Glutamatergic neuron (in vitro differentiated cells): ENCODE data around the gene PLXNA2. TPM values are rescaled to one million over a fixed set of nuclear protein-coding genes. Genes with fewer than 3 reads are reported as not detected.

Experiments
- DNase-seq: peaks from one replicate; pipeline ENCODE4 v3.0.0; 2022
- H3K27ac Mint-ChIP-seq: one replicate; pipeline ENCODE4 v1.8.0; 2020; ENCODE audit warnings: mild to moderate bottlenecking, mixed read lengths, inconsistent platforms; ENCODE audit not compliant: unreplicated experiment
- H3K27me3 Mint-ChIP-seq: one replicate; pipeline ENCODE4 v1.8.0; 2020; ENCODE audit warnings: mild to moderate bottlenecking, moderate library complexity, mixed read lengths, inconsistent platforms; ENCODE audit not compliant: unreplicated experiment
- H3K36me3 Mint-ChIP-seq: one replicate; pipeline ENCODE4 v1.8.0; 2020; ENCODE audit warnings: mild to moderate bottlenecking, mixed read lengths, inconsistent platforms; ENCODE audit not compliant: unreplicated experiment
- H3K4me1 Mint-ChIP-seq: one replicate; pipeline ENCODE4 v1.8.0; 2020; ENCODE audit warnings: mild to moderate bottlenecking, low read depth, mixed read lengths, inconsistent platforms; ENCODE audit not compliant: unreplicated experiment
- H3K4me3 Mint-ChIP-seq: one replicate; pipeline ENCODE4 v1.8.0; 2020; ENCODE audit warnings: mild to moderate bottlenecking, mixed read lengths, inconsistent platforms; ENCODE audit not compliant: unreplicated experiment
- H3K9me3 Mint-ChIP-seq: one replicate; pipeline ENCODE4 v1.8.0; 2020; ENCODE audit warnings: mild to moderate bottlenecking, moderate library complexity, mixed read lengths, inconsistent platforms; ENCODE audit not compliant: unreplicated experiment
- CTCF ChIP-seq: fragments of 200-600 bp; sonication (generic); IDR thresholded peaks from one replicate; pipeline ENCODE4 v1.5.0; 2021; ENCODE audit not compliant: partially characterized antibody, unreplicated experiment
- total RNA-seq: library from RNA; stranded (reverse); fragmentation: NEBNext Ultra II Directional; extraction: Animal tissue kit (Norgen Biotek cat#: 25700); gene quantifications from one replicate; pipeline ENCODE4 v1.2.1, GENCODE V29; 2021; ENCODE audit not compliant: unreplicated experiment

The PLXNA2 gene
- total RNA-seq, 1 donor from 2014 or later = 66.0 TPM

GRCh38 chr1:208169081-208169879 lies 74.9 kb downstream of the PLXNA2 start:
- H3K9me3 Mint-ChIP-seq = peaks cover 5% of the 10 kb centered on the region
- peak overlapping the region; percentile 20 for H3K27ac Mint-ChIP-seq
- H3K4me3 Mint-ChIP-seq = peak overlapping the region; percentile 27
- no peak for TF ChIP-seq CTCF
- peaks cover 59% of the 10 kb centered on the region for H3K4me1 Mint-ChIP-seq
- H3K27me3 Mint-ChIP-seq = peaks cover 4% of the 10 kb centered on the region
- no peak for DNase-seq
- no peaks in the 10 kb centered on the region for H3K36me3 Mint-ChIP-seq

GRCh38 chr1:208167261-208167869 lies 76.8 kb downstream of the PLXNA2 start:
- Mint-ChIP-seq H3K4me1 (peaks cover 62% of the 10 kb centered on the region), H3K27me3 (no peaks in the 10 kb centered on the region), H3K27ac (peak overlapping the region; percentile 24), H3K9me3 (peaks cover 5% of the 10 kb centered on the region), H3K36me3 (no peaks in the 10 kb centered on the region), H3K4me3 (peak overlapping the region; percentile 52)
- peak; percentile 53 for DNase-seq
- TF ChIP-seq CTCF = peak; percentile 53

GRCh38 chr1:208166340-208167138 lies 77.6 kb downstream of the PLXNA2 start:
- no peak overlapping the region for H3K27ac Mint-ChIP-seq
- DNase-seq = no peak

GRCh38 chr1:208165659-208166058 lies 78.5 kb downstream of the PLXNA2 start:
- TF ChIP-seq CTCF = no peak
- no peaks in the 10 kb centered on the region for H3K36me3 Mint-ChIP-seq
- peaks cover 3% of the 10 kb centered on the region for H3K27me3 Mint-ChIP-seq
- H3K4me1 Mint-ChIP-seq = peaks cover 72% of the 10 kb centered on the region
- H3K9me3 Mint-ChIP-seq = peaks cover 9% of the 10 kb centered on the region
- no peak overlapping the region for H3K27ac Mint-ChIP-seq
- H3K4me3 Mint-ChIP-seq = no peak overlapping the region
- DNase-seq = no peak

More at GRCh38 chr1:208166340-208167138, 77.6 kb downstream of the PLXNA2 start:
- no peaks in the 10 kb centered on the region for H3K36me3 Mint-ChIP-seq
- peak overlapping the region; percentile 21 for H3K4me3 Mint-ChIP-seq
- peaks cover 3% of the 10 kb centered on the region for H3K27me3 Mint-ChIP-seq
- H3K4me1 Mint-ChIP-seq = peaks cover 69% of the 10 kb centered on the region
- no peak for TF ChIP-seq CTCF
- H3K9me3 Mint-ChIP-seq = peaks cover 9% of the 10 kb centered on the region
